Hepatocyte (in vitro differentiated cells): Measurements from ENCODE around the gene MSI2.

Source experiments
- EZH2 ChIP-seq: fragments of 200-600 bp; sonication (generic); IDR thresholded peaks from 2 replicates; pipeline ENCODE4 v1.6.1; 2016; ENCODE audit warnings: antibody characterized with exemption, mild to moderate bottlenecking, borderline replicate concordance
- TF ChIP-seq, protein P1 (sequence below): fragments of 200-600 bp; sonication (generic); IDR thresholded peaks from 2 replicates; pipeline ENCODE4 v1.5.1; 2016; ENCODE audit warnings: antibody characterized with exemption, mild to moderate bottlenecking; ENCODE audit not compliant: poor library complexity

DNA sequence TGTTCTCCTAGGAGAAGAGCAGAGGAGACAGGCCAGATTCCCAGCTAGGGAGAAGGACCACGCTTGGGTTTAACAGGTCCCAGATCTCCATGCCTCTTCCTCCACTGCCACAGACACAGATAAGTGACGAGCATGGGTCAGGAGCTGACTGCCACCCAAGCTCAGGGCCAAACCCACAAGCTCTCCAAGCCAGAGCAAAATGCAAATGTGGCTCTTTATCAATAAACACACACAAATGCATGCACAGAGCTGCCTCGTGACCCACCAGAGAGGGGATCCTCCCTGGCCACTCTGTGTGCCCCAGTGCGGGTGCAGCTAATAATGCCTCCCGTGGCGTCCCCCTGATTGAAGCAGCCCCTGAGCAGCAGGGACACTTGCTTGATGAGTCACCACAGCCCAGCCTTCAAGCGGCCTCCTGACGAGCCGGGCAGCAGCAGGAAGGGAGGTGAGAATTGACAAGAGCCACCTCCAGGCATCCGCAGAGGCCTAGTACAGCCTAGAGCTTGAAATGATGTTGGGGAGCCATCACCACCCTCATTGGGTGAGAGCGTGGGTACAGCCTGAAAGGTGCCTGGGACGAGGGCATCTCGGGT is 344.9 kb downstream of the MSI2 start:
- TF ChIP-seq, protein P1, sequence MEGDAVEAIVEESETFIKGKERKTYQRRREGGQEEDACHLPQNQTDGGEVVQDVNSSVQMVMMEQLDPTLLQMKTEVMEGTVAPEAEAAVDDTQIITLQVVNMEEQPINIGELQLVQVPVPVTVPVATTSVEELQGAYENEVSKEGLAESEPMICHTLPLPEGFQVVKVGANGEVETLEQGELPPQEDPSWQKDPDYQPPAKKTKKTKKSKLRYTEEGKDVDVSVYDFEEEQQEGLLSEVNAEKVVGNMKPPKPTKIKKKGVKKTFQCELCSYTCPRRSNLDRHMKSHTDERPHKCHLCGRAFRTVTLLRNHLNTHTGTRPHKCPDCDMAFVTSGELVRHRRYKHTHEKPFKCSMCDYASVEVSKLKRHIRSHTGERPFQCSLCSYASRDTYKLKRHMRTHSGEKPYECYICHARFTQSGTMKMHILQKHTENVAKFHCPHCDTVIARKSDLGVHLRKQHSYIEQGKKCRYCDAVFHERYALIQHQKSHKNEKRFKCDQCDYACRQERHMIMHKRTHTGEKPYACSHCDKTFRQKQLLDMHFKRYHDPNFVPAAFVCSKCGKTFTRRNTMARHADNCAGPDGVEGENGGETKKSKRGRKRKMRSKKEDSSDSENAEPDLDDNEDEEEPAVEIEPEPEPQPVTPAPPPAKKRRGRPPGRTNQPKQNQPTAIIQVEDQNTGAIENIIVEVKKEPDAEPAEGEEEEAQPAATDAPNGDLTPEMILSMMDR: no peak
- no peak for TF ChIP-seq EZH2
